HG03354 (cell line): ENCODE data around the gene KCNK16.
A peak's percentile ranks its signal among the peaks of the same experiment; 100 is the strongest.

Experiments used
- ATAC-seq: cut with Tn5 transposase; IDR thresholded peaks from one replicate; pipeline ENCODE4 v1.9.1; 2021; ENCODE audit warnings: mild to moderate bottlenecking; ENCODE audit not compliant: unreplicated experiment, poor library complexity, severe bottlenecking

The KCNK16 gene

DNA sequence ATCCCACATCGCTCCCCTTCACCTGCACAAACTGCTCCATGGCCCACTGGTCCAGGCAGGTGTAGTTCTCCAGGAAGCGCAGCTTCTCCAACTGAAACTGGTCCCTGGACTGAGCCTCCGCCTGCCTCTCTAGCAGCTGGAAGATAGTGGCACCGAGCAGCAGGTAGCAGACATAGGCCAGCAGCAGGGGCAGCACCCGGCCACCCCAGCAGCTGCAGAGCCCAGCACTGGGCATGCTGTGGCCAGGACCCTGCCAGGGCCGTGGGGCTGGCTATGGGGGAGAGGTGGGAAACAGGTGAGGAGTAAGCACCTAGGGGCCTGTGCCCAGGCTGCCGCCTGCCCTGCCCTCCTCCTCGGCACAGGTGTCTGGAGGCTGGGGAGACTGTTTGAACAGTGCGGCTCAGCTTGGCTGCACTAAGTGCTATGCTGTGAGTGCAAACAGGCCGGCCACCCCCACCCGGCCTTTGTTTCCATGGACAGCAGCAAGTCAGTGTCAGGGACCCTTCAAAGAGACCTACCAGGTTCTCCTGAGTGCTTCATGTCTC, at the start of gene KCNK16:
TSS of gene KCNK16 (minus strand) at position 397 of the 545 bp plus-strand sequence. CDS start at position 235, 162 bp downstream.
- no peak for ATAC-seq

DNA sequence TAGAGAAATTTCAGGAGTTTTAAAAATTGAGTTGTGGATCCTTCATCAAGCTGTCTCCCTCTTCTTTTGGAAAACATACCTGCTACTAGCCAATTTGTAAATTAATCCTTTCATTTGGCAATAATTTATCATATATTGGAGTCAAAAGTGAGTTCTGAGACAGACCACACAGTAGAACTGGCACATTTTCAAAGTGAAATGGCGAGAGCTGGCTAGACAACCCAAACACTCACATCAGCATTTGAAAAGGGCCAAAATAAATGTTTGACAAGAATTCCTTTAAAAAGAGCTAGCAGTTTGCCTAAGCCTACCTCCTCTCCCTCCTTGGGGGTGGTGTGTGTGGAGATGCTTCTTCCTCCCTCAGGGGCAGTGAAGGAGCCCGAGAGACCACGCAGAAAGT, 47.9 kb upstream of the KCNK16 start:
- no peak for ATAC-seq

DNA sequence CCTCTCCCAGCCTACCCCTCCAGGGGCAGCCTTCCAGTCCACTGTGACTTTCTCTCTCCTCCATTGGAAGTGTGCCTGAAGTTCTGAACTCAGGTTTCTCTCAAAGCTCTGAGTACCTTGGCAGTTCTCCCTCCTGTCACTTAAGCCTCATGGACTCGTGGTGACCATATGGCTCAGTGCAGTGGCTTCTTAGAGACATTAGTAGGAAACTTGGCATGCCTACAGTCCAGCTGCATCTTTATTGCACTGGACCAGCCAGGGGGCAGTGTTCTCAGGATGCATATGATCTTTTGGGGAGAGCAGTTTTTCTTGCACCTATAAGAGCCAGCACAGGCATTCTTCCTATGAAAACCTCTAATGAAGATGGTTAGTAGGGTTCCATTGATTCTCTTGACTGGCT, 47.5 kb upstream of the KCNK16 start:
- ATAC-seq = no peak

DNA sequence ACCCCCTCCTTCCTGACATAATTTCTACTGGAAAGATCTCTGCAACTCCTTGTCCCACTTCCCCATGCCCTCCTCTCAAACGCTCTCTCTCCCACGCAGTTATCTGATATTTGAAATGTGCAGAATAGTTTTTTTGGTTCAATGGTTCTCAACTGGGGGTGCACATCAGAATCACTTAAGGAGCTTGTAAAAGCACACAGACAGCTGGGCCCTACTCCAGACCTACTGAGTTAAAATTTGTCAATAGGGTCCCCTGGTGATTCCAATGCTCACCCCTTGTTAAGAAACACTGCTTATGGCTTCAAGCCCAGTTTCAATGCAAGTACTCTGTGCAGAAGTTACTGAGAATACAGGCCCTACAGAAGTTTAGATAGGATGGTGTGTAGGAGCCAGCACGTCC, 45.2 kb upstream of the KCNK16 start:
- ATAC-seq = no peak

DNA sequence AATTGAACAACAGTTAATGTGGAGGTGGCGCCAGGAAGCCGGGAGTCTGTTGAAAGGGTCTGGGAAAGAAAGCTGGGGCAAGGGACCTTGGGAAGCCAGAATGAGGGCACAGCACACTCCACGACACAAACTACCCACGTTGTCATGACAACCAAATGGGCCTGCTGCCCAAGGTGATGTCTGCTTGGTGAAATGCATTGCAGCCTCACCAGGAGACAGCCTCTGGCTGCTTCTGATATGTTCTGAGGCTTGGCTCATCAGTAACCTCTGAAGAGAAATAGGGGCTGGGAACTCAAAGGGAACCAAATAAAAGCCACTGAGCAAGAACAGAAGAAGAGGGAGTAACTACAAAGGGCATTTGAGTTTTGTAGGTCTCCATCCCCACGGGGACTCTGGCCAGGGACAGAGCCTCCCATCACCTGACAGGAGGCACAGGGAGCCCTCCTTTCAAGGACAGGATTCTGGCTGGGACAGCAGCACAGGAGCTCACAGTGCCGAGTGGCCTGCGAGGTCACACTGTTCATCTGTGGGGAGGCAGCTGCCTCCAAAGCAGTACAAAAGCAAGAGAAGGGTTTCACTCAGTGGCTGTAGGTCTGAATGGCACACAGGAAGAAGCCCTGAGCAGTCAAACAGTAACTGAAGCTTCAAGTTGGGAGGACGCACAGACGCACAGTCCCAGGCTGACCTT, 44.6 kb upstream of the KCNK16 start:
- ATAC-seq = no peak

DNA sequence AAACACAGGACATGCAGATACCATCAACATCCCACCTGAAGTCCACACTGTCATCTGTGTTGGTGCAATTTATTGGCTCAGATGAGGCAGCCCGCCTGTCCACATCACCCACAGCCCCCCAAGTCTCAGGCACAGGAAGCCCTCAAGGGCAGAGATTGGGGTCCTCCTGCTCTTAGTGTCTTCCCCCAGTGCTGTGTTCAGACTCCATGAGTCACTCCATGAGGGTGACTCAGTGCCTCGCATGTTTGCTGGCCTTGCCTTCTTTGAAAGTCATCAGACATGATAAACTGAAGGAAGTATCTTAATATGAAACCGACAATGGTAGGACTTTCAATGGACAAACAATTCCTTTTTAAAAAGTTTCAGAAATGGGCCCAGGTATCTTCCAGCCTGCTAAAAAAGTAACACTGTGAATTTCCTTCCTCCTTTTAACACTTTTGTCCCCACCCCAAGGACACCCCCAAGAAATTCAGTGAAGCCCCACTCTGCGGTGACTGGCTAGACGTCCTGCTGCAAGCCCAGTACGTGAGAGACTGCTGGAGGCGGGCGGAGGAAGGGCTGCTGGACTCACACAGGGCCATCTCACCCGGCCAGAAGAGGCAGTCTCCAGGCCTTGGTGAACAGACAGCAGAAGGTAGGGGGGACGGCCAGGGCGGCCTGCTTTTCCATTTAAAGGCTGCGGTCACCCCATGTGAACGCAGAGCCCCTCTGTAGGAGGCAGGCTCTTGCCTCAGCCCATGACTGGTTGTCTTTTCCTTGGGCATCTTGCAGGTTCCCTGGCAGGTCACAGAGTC, 43.0 kb upstream of the KCNK16 start:
- no peak for ATAC-seq

GRCh38 chr6:39363280-39363679, 40.8 kb upstream of the KCNK16 start:
- no peak for ATAC-seq

- peak; percentile 18 for ATAC-seq
Measured at GRCh38 chr6:39362487-39362865, 40.0 kb upstream of the KCNK16 start.

DNA sequence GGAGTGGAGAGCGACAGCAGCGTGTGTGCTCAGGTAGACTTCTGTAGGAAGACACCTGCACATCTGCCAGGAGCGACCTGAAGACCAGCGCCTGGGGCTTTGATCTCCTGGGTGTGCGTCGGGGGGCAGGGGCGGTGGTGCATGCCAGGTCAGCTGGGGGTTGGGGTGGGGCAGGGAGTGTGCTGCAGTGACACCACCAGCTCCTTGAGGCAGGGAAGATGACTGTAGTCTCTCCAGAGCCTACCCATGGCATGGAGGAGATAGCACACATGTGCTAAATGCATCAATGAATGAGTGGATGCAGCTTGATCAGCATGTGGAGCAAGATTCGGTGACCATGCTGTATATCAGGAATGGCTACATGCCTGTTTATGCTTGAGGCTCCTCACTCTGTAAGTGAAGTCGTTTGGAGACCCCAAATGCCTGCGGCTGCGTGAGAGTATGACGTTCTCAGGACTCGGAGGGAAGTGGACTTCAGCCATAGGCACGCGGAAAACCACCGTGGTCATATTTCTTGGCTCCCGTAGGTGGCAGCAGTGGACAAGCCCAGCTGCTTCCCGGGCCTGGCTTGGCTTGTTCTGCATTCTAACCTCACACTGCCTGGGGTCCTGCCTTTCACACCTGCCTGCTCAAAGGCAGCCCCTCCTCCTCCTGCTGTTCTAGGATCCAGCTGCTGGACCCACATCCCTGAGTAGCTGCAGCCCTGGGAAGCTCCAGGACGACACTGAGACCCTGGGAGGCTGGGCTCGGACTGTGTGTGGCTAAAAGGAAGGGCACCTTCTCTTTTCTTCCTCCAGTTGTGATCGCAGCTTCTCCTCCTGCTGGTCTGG, 39.4 kb upstream of the KCNK16 start:
- peak; percentile 75 for ATAC-seq

DNA sequence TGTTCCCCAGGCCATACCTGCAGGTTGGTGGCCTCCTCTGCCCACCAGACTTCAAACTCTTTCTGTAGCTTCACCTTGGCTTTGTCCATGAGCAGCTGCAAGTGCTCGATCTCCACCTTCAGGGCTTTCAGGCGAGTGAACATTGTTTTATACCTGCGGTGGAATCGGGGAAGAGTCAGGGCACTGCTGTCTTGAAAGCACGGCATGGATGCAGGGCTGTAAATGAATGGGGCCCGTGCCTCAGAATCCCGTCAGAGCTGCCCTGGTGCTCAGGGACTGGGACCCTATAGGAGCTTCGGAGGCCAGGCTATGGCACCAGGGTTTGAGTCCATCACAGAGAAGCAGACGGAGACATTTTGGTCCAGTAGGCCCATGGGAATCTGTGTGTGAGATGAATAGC, 37.9 kb upstream of the KCNK16 start:
- no peak for ATAC-seq

DNA sequence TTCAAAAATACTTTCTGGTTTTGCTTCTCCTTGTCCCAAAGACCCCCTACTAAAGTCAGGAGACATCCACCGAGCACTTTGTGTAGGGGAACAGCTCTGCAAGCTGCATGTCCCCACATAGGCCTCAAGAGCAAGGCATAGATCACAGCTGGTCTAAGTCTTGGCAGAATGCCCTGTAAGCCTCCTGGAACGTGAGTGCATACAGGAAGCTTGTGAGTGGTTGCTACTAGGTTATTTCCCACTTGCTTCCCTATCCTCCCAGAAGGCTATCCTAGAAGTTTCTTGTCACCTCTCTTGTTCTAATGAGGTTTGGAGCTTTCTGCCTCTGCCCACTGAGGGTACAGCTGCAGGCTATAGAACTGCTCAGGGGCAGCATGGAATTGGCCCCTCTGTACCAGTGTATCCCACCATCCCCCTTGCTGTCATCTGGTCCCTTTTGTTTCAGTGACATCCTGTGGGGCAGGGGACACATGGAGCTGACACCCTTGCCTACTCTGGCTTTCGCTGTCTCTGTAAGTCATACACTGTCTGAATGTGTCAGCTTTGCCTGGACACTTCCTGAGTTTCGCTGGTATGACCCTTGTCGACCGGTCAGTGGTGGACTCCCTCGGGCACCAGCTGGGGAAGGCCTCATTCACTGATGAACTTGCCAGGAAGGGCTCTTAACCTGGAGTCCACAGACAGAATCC, 35.6 kb upstream of the KCNK16 start:
- ATAC-seq = no peak

- ATAC-seq = no peak
Measured at GRCh38 chr6:39353698-39354315, 31.3 kb upstream of the KCNK16 start.

DNA sequence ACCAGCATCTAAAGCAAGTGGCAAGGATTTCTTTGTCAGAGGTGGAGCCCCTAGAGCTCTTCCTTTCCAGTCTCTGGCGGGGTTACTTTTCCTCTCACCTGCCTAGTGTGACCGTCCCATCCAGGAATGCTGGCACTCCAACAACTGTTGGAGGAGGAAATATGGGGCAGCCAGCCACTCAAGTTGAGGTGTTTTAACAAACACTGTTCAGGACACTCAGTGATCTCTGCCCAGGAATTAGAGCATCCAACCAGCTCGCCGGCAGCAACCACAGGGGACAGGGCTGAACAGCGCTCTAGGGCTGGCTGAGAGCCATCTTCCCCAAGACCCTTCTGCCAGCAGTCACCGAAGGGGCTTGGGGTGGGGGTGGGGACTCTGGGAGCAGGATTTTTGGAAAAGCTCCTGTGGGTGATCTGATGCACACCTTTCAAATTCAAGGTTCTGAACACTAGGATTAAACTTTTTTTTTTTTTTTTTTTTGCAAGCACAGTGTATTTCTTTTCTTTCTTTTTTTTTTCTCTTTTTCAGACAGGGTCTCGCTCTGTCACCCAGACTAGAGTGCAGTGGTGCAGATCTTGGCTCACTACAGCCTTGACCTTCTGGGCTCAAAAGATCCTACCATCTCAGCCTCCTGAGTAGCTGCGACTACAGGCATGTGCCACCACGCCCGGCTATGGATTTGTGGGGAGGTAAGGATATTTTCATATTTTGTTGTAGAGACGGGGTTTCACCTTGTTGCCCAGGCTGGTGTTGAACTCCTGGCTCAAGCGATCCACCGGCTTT, 28.4 kb upstream of the KCNK16 start:
- ATAC-seq = no peak

GRCh38 chr6:39348740-39349139, 26.2 kb upstream of the KCNK16 start:
- ATAC-seq = no peak

DNA sequence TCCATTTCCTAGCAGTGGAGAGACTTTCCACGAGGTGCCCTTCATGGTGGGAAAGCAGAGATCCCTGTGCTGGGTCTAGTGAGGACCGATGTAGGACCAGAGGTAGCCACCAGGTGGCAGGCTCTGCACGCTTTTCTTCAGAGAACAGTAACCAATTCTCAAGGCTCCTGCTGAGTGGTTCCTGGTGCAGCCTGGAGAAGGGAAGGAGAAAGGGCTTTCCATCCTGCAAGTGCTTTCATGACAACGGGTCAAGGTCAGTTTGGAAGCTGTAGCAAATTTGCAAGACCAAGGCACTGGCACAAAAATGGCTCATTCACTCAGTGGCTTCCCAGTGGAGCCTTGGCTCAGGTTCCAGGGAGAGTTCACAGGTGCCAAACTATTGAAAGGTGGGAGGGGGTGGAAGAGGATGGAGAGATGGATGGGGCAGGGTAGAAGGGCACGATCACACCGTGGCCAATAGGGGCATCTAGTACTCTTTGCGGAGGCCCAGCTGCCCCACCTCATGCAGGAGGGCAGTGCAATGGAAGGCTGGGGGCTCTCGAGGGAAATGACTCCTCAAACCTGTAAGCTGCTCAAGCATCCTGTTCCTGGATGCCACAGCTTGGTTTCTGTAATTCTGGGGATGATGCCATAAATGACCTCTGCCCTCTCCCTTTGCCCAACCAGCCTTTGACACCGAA, 25.5 kb upstream of the KCNK16 start:
- ATAC-seq = no peak

- no peak for ATAC-seq
Measured at GRCh38 chr6:39347206-39347605, 24.7 kb upstream of the KCNK16 start.

GRCh38 chr6:39344821-39345280, 22.3 kb upstream of the KCNK16 start:
- ATAC-seq = no peak

DNA sequence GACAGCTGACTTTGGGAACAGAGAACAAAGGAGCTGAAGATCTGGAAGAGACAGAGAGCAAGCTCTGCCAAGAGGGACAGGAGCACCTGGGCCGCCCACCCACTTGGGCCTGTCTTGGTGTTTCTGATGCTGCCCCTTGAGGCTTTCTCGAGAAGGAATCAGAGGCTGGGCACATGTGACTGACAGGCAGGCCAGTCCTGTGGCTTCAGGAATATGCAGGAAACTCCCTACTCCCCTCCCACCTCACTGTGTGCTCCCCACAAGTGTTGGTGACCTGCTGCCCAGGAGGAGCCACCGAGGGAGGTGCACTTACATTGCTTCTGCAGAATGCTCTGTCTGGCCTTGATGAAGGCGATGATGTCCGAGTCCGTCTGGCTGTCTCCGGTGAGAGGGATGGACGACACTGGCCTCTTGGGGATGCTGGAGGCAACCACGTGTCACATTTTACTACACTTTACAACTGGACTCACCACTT, 20.9 kb upstream of the KCNK16 start:
- no peak for ATAC-seq
